C4-2B (cell line): ENCODE results near the gene HOXD8.
A peak's percentile ranks its signal among the peaks of the same experiment; 100 is the strongest.

ENCODE experiments used
- H3K27ac ChIP-seq: fragments of 450-650 bp; 2 replicates; pipeline ENCODE4 v1.5.1; 2017
- CTCF ChIP-seq: fragments of 450-650 bp; conservative IDR thresholded peaks from 2 replicates; pipeline ENCODE4 v1.5.1; 2017; ENCODE audit warnings: mild to moderate bottlenecking
- ZFX ChIP-seq: fragments of 450-650 bp; IDR thresholded peaks from 2 replicates; pipeline ENCODE4 v1.6.1; 2017

Gene HOXD8

GRCh38 chr2:176174824-176175708, 45.6 kb downstream of the HOXD8 start:
- TF ChIP-seq CTCF = no peak
- TF ChIP-seq ZFX = no peak
- H3K27ac ChIP-seq = no peak overlapping the region

- no peak overlapping the region for H3K27ac ChIP-seq
- TF ChIP-seq ZFX (no peak), CTCF (no peak)
Observed at GRCh38 chr2:176175709-176176607, 46.5 kb downstream of the HOXD8 start.

GRCh38 chr2:176177580-176178037, 48.1 kb downstream of the HOXD8 start:
- peak overlapping the region; percentile 4; the same call in 1 of the 2 replicates for H3K27ac ChIP-seq
- no peak for TF ChIP-seq ZFX

GRCh38 chr2:176178038-176178756, 48.7 kb downstream of the HOXD8 start:
- H3K27ac ChIP-seq = peak overlapping the region; percentile 4; the same call in 1 of the 2 replicates
- TF ChIP-seq ZFX = no peak
- TF ChIP-seq CTCF = no peak

- TF ChIP-seq ZFX (no peak), CTCF (no peak)
- H3K27ac ChIP-seq = no peak overlapping the region
Observed at GRCh38 chr2:176178757-176179295, 49.3 kb downstream of the HOXD8 start.

GRCh38 chr2:176181551-176181950, 52.0 kb downstream of the HOXD8 start:
- H3K27ac ChIP-seq = no peak overlapping the region
- TF ChIP-seq CTCF (no peak), ZFX (no peak)
